Measurements from ENCODE around the gene NCKAP5.

NCKAP5 gene

DNA sequence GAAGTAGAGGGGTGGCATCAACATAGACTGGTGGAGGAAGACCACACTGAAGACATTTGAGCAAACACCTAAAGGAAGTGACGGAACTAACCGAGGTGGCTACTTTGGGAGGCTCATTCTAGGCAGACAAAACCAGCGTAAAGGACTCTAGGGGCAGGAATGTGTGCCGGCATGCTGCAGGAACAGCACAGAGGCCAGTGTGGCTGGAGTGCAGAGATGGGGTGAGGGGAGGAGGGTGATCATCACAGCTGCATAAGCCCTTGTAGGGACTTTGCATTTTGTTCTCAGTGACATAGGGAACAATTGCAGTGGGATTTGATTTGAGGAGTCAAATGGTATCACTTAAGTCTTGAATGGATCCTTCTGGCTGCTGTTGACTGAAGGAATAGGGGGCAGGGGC is 253.5 kb downstream of the NCKAP5 start:
- Histone ChIP-seq H3K18ac (ENCODE audit: low read length) (no peak overlapping the region), H4K8ac (ENCODE audit: low read depth, low read length) (no peak overlapping the region), H3K27me3 (ENCODE audit: control insufficient read depth in 3 of 3, insufficient read depth in 3 of 3, low read depth in 1 of 3, low read length in 3 of 3) (no peaks in the 10 kb centered on the region), H3K4me1 (ENCODE audit: control insufficient read depth in 2 of 2, insufficient read depth in 1 of 2, low read depth in 1 of 2, low read length in 2 of 2) (no peaks in the 10 kb centered on the region), H2BK120ac (ENCODE audit: low read depth, low read length) (no peak overlapping the region), H3K79me1 (ENCODE audit: low read depth, low read length) (no peaks in the 10 kb centered on the region), H2AFZ (ENCODE audit: low read length) (no peak overlapping the region), H2BK15ac (ENCODE audit: low read length) (no peak overlapping the region), H2BK5ac (ENCODE audit: low read length) (no peak overlapping the region), H3K9ac (ENCODE audit: low read depth, low read length, poor library complexity) (no peak overlapping the region), H3K23ac (ENCODE audit: low read depth, low read length, poor library complexity) (no peak overlapping the region), H3K9me3 (replicated peaks in 1 of 2; ENCODE audit: control insufficient read depth in 2 of 2, insufficient read depth in 1 of 2, low read depth in 1 of 2, low read length in 2 of 2) (peaks cover 0 to 17% of the 10 kb centered on the region in 2 donors), H3K4ac (ENCODE audit: low read length) (no peak overlapping the region), H3K27ac (replicated peaks; ENCODE audit: low read length) (no peak overlapping the region), H3K4me2 (ENCODE audit: insufficient read depth, low read length, poor library complexity, severe bottlenecking) (no peak overlapping the region), H2AK5ac (ENCODE audit: low read depth, low read length) (no peak overlapping the region), H3K4me3 (ENCODE audit: low read length in 2 of 2) (no peak overlapping the region), H3K36me3 (replicated peaks in 1 of 2; ENCODE audit: control insufficient read depth in 2 of 2, insufficient read depth in 2 of 2, low read length in 2 of 2) (peaks cover 0 to 44% of the 10 kb centered on the region in 2 donors), H3K14ac (ENCODE audit: low read length) (no peak overlapping the region), H4K91ac (ENCODE audit: low read depth, low read length, poor library complexity) (no peak overlapping the region), H2BK12ac (ENCODE audit: low read length) (no peak overlapping the region)
- no peak for DNase-seq (ENCODE audit: low spot score)
- WGBS, 2 donors (ENCODE audit: extremely low coverage in 2 of 2, insufficient read length in 2 of 2, insufficient replicate concordance in 1 of 2): no CpG with 5 or more reads among the region's 4 CpGs

DNA sequence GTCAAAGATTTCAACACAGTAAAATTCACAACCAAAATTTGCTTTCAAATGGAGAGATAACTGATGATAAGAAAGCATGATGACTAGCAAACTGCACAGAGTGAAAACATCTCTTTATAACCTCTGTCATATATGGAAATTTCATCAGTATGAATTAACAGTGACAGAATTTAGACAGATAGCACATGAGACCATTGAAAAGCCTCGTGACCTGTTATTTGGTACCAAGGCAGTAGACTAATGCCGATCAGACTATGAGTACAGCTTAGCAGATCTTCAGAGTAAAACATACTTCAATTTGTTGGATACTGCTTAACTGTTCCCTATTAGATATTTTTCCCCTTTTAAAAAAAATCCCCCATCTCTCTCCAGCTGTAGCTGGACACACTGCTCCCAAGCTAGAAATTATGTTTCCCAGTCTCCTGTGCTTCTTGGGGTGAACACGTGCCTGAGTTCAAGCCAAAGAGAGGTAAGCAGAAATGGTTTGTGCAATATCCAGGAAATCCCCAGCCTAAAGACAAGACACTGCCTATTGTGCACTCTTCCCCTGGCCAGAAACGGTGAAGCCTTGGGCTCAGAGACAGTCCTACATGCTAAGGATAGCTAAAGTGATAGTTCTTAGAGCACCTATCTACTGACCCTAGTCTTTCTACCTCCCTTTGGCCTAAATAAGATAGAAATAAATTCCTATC is 256.1 kb downstream of the NCKAP5 start:
- H2BK120ac ChIP-seq (ENCODE audit: low read depth, low read length): no peak overlapping the region
- no peak overlapping the region for H3K23ac ChIP-seq (ENCODE audit: low read depth, low read length, poor library complexity)
- H3K9me3 ChIP-seq (replicated peaks in 1 of 2; ENCODE audit: control insufficient read depth in 2 of 2, insufficient read depth in 1 of 2, low read depth in 1 of 2, low read length in 2 of 2): peaks cover 0 to 17% of the 10 kb centered on the region in 2 donors
- no peak overlapping the region for H2BK5ac ChIP-seq (ENCODE audit: low read length)
- no peak overlapping the region for H2BK15ac ChIP-seq (ENCODE audit: low read length)
- H3K27ac ChIP-seq (replicated peaks; ENCODE audit: low read length): no peak overlapping the region
- H2BK12ac ChIP-seq (ENCODE audit: low read length): no peak overlapping the region
- H4K91ac ChIP-seq (ENCODE audit: low read depth, low read length, poor library complexity): no peak overlapping the region
- H3K14ac ChIP-seq (ENCODE audit: low read length): no peak overlapping the region
- H2AK5ac ChIP-seq (ENCODE audit: low read depth, low read length): no peak overlapping the region
- H3K4me3 ChIP-seq (ENCODE audit: low read length in 2 of 2): no peak overlapping the region
- H3K9ac ChIP-seq (ENCODE audit: low read depth, low read length, poor library complexity): no peak overlapping the region
- no peak overlapping the region for H3K4ac ChIP-seq (ENCODE audit: low read length)
- H2AFZ ChIP-seq (ENCODE audit: low read length): no peak overlapping the region
- WGBS, 2 donors (ENCODE audit: extremely low coverage in 2 of 2, insufficient read length in 2 of 2, insufficient replicate concordance in 1 of 2): no CpG with 5 or more reads among the region's 4 CpGs
- H3K36me3 ChIP-seq (replicated peaks in 1 of 2; ENCODE audit: control insufficient read depth in 2 of 2, insufficient read depth in 2 of 2, low read length in 2 of 2): peaks cover 0 to 30% of the 10 kb centered on the region in 2 donors
- H4K8ac ChIP-seq (ENCODE audit: low read depth, low read length): no peak overlapping the region
- no peaks in the 10 kb centered on the region for H3K27me3 ChIP-seq (ENCODE audit: control insufficient read depth in 3 of 3, insufficient read depth in 3 of 3, low read depth in 1 of 3, low read length in 3 of 3)
- H3K18ac ChIP-seq (ENCODE audit: low read length): no peak overlapping the region
- no peak for DNase-seq (ENCODE audit: low spot score)
- H3K4me2 ChIP-seq (ENCODE audit: insufficient read depth, low read length, poor library complexity, severe bottlenecking): no peak overlapping the region
- no peaks in the 10 kb centered on the region for H3K4me1 ChIP-seq (ENCODE audit: control insufficient read depth in 2 of 2, insufficient read depth in 1 of 2, low read depth in 1 of 2, low read length in 2 of 2)
- H3K79me1 ChIP-seq (ENCODE audit: low read depth, low read length): no peaks in the 10 kb centered on the region

- Histone ChIP-seq H3K4me1 (ENCODE audit: control insufficient read depth in 2 of 2, insufficient read depth in 1 of 2, low read depth in 1 of 2, low read length in 2 of 2) (no peaks in the 10 kb centered on the region), H3K4me3 (ENCODE audit: low read length in 2 of 2) (no peak overlapping the region), H2BK12ac (ENCODE audit: low read length) (no peak overlapping the region), H2AFZ (ENCODE audit: low read length) (no peak overlapping the region), H3K36me3 (replicated peaks in 1 of 2; ENCODE audit: control insufficient read depth in 2 of 2, insufficient read depth in 2 of 2, low read length in 2 of 2) (peaks cover 0 to 44% of the 10 kb centered on the region in 2 donors), H3K14ac (ENCODE audit: low read length) (no peak overlapping the region), H3K23ac (ENCODE audit: low read depth, low read length, poor library complexity) (no peak overlapping the region), H3K27me3 (ENCODE audit: control insufficient read depth in 3 of 3, insufficient read depth in 3 of 3, low read depth in 1 of 3, low read length in 3 of 3) (no peaks in the 10 kb centered on the region), H3K18ac (ENCODE audit: low read length) (no peak overlapping the region), H2AK5ac (ENCODE audit: low read depth, low read length) (no peak overlapping the region), H4K91ac (ENCODE audit: low read depth, low read length, poor library complexity) (no peak overlapping the region), H3K4ac (ENCODE audit: low read length) (no peak overlapping the region), H3K79me1 (ENCODE audit: low read depth, low read length) (no peaks in the 10 kb centered on the region), H3K9me3 (replicated peaks in 1 of 2; ENCODE audit: control insufficient read depth in 2 of 2, insufficient read depth in 1 of 2, low read depth in 1 of 2, low read length in 2 of 2) (peaks cover 0 to 19% of the 10 kb centered on the region in 2 donors), H2BK5ac (ENCODE audit: low read length) (no peak overlapping the region), H3K27ac (replicated peaks; ENCODE audit: low read length) (no peak overlapping the region), H2BK120ac (ENCODE audit: low read depth, low read length) (no peak overlapping the region), H3K9ac (ENCODE audit: low read depth, low read length, poor library complexity) (no peak overlapping the region), H3K4me2 (ENCODE audit: insufficient read depth, low read length, poor library complexity, severe bottlenecking) (no peak overlapping the region), H2BK15ac (ENCODE audit: low read length) (no peak overlapping the region), H4K8ac (ENCODE audit: low read depth, low read length) (no peak overlapping the region)
- WGBS, 2 donors (ENCODE audit: extremely low coverage in 2 of 2, insufficient read length in 2 of 2, insufficient replicate concordance in 1 of 2): no CpG with 5 or more reads among the region's 2 CpGs
- no peak for DNase-seq (ENCODE audit: low spot score)
Measured at GRCh38 chr2:133306236-133306635, 262.0 kb downstream of the NCKAP5 start.

DNA sequence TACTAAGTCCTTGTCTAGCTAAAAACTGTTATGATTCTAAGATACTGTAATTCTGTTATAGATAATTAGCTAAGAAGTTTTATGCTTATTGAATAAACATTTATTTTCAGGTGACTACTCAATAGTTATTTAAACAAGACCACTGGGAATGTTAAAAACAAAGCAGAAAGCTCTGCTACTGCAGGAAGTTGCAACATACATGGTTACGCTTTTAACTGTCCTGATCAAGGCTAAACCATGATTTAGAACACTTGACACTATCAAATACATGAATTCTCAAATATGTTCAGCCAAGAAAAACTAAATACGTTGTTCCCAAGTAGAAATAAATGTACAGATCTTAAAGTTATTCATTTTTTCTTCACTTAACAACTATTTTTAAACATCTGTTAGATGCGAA is 263.9 kb downstream of the NCKAP5 start:
- no peak overlapping the region for H2BK12ac ChIP-seq (ENCODE audit: low read length)
- no peak overlapping the region for H2BK120ac ChIP-seq (ENCODE audit: low read depth, low read length)
- no peak overlapping the region for H2AK5ac ChIP-seq (ENCODE audit: low read depth, low read length)
- H3K23ac ChIP-seq (ENCODE audit: low read depth, low read length, poor library complexity): no peak overlapping the region
- H3K27me3 ChIP-seq (ENCODE audit: control insufficient read depth in 3 of 3, insufficient read depth in 3 of 3, low read depth in 1 of 3, low read length in 3 of 3): no peaks in the 10 kb centered on the region
- H2BK5ac ChIP-seq (ENCODE audit: low read length): no peak overlapping the region
- H3K14ac ChIP-seq (ENCODE audit: low read length): no peak overlapping the region
- H3K9ac ChIP-seq (ENCODE audit: low read depth, low read length, poor library complexity): no peak overlapping the region
- H3K18ac ChIP-seq (ENCODE audit: low read length): no peak overlapping the region
- no peak overlapping the region for H3K4me3 ChIP-seq (ENCODE audit: low read length in 2 of 2)
- peaks cover 0 to 47% of the 10 kb centered on the region in 2 donors for H3K36me3 ChIP-seq (replicated peaks in 1 of 2; ENCODE audit: control insufficient read depth in 2 of 2, insufficient read depth in 2 of 2, low read length in 2 of 2)
- no peak overlapping the region for H3K27ac ChIP-seq (replicated peaks; ENCODE audit: low read length)
- H4K8ac ChIP-seq (ENCODE audit: low read depth, low read length): no peak overlapping the region
- no peaks in the 10 kb centered on the region for H3K4me1 ChIP-seq (ENCODE audit: control insufficient read depth in 2 of 2, insufficient read depth in 1 of 2, low read depth in 1 of 2, low read length in 2 of 2)
- DNase-seq (ENCODE audit: low spot score): no peak
- H3K4ac ChIP-seq (ENCODE audit: low read length): no peak overlapping the region
- H2BK15ac ChIP-seq (ENCODE audit: low read length): no peak overlapping the region
- no CpG with 5 or more reads among the region's 3 CpGs for WGBS, 2 donors (ENCODE audit: extremely low coverage in 2 of 2, insufficient read length in 2 of 2, insufficient replicate concordance in 1 of 2)
- H3K9me3 ChIP-seq (replicated peaks in 1 of 2; ENCODE audit: control insufficient read depth in 2 of 2, insufficient read depth in 1 of 2, low read depth in 1 of 2, low read length in 2 of 2): peaks cover 0 to 17% of the 10 kb centered on the region in 2 donors
- no peak overlapping the region for H4K91ac ChIP-seq (ENCODE audit: low read depth, low read length, poor library complexity)
- H3K4me2 ChIP-seq (ENCODE audit: insufficient read depth, low read length, poor library complexity, severe bottlenecking): no peak overlapping the region
- H3K79me1 ChIP-seq (ENCODE audit: low read depth, low read length): no peaks in the 10 kb centered on the region
- no peak overlapping the region for H2AFZ ChIP-seq (ENCODE audit: low read length)
